LNCaP clone FGC (cell line): ENCODE results near the gene SP7.

Experiments used
- DNase-seq: peaks from one replicate; pipeline ENCODE4 v3.0.0-alpha.2; 2011; ENCODE audit warnings: low read depth
- H3K4me3 ChIP-seq: 2 replicates; pipeline ENCODE4 v1.5.1; 2011; ENCODE audit warnings: mild to moderate bottlenecking, low read depth, low read length, control low read depth
- CTCF ChIP-seq: IDR thresholded peaks from 2 replicates; pipeline ENCODE4 v1.5.1; 2012; ENCODE audit warnings: mild to moderate bottlenecking; ENCODE audit not compliant: control insufficient read depth, insufficient read depth; ENCODE audit errors: extremely low read depth

SP7 gene

DNA sequence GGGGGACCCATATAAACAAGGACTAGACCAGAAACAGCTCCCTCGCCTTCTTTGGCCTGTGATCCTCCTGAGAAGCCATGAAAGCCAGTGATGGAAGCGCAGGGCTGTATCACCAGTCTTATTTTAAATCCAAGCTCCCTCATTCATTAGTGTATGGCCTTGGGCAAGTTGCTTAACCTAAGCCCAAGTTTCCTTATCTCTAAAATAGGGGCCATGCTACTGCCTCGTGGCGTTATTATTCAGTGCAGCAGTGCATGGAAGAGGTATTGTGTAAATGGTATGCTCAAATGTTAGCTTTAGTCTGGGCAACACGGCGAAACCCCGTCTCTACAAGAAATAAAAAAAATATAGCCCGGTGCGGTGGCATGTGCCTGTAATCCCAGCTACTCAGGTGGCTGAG lies 58.2 kb downstream of the SP7 start:
- DNase-seq: no peak
- TF ChIP-seq CTCF: no peak
- H3K4me3 ChIP-seq: no peak overlapping the region
